Dedifferentiated amniotic fluid mesenchymal stem cell (primary cell): Measurements from ENCODE around the gene MNAT1.
A peak's percentile ranks its signal among the peaks of the same experiment; 100 is the strongest.
"Not testable (repeated sequence)": the region's sequence is repeated elsewhere in the genome, so short reads cannot be mapped to it uniquely, and the experiment has no call there.

Experiments
- DNase-seq: peaks from one replicate; pipeline ENCODE4 v3.0.0-alpha.2; 2016; ENCODE audit errors: extremely low spot score

Gene MNAT1

DNA sequence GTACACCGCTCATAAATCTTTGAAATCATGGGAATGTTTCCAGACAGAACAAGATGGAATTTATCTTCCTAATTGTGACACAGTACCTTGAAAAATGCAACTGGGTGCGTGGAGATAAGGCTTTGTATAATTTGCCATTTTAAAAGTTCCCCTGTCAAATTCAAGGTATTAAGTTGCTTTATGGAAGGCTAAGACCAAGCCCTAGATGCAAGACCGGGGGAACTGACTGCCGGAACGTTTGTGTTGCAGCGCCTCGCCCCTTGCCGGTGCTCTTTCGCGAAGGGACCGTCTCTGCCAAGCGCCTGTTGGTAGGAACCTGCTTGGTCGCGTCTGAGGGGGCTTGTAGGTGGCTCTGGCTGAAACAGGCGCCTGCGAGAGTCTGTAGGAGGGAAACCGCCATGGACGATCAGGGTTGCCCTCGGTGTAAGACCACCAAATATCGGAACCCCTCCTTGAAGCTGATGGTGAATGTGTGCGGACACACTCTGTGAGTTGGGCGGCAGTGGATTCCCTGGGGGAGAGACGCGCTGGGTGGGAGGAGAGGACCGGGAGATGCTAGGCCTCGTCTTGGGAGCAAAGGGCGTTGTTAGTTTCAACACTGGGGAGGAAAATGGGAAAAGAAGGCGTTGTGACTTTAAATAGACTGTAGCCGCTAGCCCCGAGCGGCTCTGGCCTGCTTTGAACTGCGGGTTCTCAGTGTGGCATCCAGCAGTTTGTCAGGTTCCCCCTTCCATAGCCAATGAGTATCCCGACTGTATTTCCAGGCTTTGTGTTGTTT is at the start of gene MNAT1:
Gene MNAT1, plus strand, starts transcription at position 297 of the 778 bp plus-strand sequence. Its CDS starts 102 bp downstream, at position 399.
- DNase-seq, result peak; percentile 85

DNA sequence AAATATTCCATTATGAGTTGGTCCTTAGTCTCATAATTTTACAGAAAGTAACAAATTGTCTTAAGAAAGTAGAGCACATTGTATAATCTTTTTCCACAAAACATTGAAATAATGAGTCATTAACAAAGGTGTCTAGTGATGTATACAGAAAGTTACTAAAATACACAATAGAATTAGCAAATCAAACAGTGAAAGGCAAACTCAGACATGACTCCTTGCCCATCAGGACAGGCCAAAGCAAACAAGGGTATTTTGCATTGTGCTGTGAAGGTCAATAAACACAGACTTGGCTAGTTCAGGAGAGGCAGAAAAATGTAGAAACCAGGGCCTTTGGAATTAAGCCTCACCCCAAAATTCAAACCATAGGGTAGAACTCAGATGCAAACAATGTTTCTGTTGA is 47.7 kb upstream of the MNAT1 start:
- DNase-seq, result no peak

DNA sequence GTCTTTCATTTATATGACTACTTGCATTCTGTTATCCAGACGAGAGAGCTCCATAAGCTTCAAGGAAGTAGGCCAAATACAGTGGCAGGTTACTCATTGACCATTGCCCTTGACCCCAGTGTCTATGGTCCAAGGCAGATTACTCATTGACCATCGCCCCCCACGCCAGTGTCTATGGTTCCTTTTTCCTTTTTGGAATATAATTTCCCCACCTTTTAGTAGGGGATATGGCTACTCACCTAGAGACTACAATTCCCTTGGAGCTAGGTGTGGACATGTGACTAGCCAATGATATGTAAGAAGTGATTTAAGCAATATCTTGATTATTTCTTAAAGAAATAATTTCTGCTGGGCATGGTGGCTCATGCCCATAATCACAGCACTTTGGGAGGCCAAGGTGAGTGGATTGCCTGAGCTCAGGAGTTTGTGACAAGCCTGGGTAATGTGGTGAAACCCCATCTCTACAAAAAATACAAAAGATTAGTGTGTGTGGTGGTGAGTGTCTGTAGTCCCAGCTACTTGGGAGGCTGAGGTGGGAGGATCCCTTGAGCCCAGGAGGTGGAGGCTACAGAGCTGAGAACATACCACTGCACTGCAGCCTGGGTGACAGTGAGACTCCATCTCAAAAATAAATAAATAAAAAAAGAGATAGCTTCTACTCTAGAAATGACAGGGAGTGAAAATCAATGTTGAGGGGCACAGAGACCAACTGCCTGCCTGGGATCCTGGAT is 43.0 kb upstream of the MNAT1 start:
- no peak for DNase-seq

- DNase-seq, result no peak
Observed at GRCh38 chr14:60695327-60695726, 39.2 kb upstream of the MNAT1 start.

DNA sequence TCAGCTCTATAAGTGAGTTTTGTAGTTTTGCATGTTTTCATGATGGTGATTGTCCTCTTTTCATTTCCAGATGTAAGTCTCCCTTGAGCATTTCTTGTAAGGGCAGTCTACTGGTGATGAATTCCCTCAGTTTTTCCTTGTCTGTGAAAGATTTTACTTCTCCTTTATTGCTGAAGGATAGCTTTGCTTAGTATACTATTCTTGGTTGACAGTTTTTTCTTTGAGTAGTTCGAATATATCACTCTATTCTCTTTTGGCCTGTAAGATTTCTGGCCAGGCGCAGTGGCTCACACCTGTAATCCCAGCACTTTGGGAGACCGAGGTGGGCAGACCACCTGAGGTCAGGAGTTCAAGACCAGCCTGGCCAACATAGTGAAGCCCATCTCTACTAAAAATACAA is 34.0 kb upstream of the MNAT1 start:
- no peak for DNase-seq

DNA sequence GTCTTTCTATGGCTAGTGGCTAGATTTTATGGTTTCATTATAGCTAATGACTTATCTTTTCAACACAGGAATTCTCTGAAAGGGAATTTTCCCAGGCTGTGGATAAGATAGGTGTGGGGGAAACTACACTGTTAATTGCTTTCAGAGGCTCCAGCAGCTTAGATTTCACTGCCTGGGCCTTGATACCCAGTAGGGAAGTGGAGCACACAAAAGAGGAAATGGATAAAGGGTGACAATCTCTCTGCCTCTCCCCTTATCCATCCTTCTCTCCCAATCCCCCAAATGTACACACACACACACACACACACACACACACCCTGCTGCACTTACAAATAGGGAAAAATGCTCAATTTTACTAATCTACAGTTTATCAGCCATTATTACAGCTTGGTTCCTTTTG is 29.5 kb upstream of the MNAT1 start:
- DNase-seq, result no peak

DNA sequence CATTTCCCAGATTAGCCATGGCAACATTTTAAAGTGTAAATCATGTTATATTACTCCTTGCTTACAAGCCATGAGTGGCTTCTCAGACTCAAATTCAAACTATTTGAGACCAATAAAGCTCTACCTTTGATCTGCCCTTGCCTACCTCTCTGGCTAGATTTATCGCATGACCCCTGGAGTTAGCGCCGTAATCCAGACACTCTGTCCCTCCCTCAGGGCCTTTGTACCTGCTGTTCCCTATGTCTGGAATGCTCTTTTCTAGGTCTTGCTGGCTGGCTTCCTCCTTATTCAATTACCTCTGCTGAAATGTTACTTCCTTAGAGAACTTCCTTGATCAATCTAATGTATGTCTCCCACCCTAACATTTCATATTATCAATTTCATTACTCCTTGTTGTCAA is 26.7 kb upstream of the MNAT1 start:
- DNase-seq, result no peak

- no peak for DNase-seq
Observed at GRCh38 chr14:60710494-60710893, 24.1 kb upstream of the MNAT1 start.

DNA sequence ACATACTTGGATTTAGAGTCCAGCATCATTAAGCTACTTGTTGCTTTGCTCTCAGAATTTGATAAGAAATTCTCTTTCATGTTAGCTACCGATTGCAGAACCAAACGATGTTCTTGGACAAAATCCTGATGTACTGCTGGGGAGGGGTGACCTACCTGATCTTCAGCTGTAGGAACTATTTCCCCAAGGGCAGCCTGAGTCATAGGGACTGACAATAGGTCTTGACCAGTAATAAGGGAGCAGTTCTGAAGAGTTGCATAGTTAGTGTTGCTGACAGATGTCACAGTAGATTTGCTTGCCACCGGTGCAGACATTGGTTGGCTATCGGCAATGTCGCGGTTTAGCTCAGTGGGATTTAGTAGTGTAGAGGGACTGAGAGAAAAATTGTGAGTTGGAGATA is 21.0 kb upstream of the MNAT1 start:
- DNase-seq, result no peak

DNA sequence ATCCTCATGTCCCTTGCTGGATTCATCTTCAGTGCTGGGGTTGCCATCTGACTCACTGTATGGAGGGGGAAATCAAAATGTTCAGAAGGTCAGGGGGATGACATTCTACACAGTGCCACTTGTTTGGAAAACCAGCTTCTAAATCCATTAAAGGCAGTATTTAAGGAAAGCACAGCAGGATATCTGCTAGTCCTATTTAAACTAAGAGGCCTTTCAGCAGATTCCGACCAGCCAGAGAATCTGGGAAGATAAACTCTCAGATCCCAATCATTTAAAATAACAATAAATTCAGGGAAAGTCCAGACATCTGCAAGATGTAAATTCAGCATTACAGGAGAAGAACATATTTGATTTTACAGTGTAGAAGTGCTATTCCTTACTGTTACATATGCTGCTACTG is 14.2 kb upstream of the MNAT1 start:
- DNase-seq, result no peak

GRCh38 chr14:60720962-60721325 is 13.6 kb upstream of the MNAT1 start:
- no peak for DNase-seq

GRCh38 chr14:60721326-60722106 is 13.0 kb upstream of the MNAT1 start:
- DNase-seq, result peak; percentile 34

DNA sequence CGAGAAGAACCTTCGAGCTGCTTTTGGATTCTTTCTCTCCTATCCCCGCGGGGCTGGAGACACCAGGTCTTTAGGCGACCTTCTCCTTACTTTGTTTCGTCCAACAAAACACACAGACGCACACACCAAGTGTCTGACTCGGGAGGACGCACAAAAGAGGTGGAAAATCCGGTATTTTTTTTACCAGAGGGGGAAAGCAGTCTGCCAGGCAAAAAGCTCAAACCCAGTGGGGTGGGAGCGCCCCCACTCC is 12.5 kb upstream of the MNAT1 start:
- no peak for DNase-seq

- DNase-seq, result peak; percentile 63
Observed at GRCh38 chr14:60722357-60723115, 12.0 kb upstream of the MNAT1 start.

DNA sequence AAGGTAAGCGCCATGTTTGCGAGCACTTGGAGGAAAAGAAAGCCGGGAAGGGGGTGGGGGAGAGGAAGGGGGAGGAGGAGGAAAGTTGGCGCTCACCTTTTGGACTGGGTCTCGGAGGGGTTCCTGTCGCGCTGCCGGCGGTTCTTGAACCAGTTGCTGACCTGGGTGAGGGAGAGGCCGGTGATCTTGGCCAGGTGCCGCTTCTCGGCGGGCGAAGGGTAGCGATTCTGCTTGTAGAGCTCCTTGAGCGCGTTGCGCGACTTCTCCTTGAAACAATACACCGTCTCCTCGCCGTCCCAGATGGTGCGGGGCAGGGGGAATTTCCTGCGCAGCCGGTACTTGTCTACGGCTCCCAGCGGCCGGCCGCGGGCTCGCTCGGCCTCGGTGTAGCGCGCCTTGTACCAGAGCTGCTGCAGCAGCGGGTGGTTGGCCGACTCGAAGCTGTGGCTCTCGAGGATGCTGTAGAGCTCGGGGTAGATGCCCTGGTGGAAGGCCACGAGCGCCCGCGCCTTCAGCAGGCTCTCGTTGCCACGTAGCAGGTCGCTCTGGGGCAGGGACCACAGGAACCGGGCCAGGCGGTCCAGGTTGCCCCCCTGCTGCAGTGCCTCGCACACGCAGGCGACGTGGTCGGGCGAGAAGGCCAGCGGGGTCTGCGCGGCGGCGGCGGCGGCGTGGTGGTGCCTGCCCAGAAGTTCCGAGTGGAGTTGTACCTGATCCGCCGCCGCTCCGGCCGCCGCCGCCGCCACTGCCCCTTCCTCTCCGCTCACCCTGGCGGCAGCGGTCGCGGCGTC is 11.2 kb upstream of the MNAT1 start:
- no peak for DNase-seq

DNA sequence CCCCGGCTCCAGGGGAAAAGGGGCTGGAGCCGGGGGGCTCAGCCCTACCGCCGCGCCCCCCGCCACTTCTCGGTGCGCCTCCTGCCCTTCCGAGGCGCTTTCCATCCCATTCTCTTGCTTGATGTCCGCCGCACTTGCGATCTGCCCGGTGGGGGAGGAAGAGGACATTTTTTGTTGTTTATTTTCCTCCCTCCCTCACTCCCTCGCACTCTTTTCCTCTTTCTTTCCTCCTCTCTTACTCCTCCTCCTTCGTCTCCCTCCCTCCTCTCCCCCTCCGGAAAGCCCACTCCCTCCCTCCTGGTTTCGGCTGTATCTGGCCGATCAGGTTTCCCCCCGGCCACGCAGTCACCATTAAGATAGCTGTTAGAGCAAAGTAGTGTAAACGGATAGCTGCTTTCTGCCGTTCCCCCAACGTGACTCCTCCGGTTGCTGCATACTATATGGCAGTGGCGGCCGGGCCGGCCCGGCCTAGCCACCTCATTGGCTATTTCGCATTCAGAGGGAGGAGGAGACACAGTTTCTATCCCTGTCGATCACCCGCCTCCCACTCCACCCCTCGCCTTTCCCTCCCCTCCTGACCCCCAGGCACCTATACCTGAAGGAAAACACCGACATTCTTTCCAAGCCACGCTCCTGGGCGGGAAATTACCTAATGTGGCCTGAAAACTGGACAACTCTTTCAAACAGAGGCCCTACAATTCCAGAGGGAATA is 10.5 kb upstream of the MNAT1 start, which contains the start of gene SIX4:
Gene SIX4, minus strand, starts transcription at position 445 of the 712 bp plus-strand sequence. Its CDS starts 277 bp downstream, at position 168.
- DNase-seq, result peak; percentile 92

- not testable (repeated sequence) for DNase-seq
Observed at GRCh38 chr14:60731291-60731690, 3.3 kb upstream of the MNAT1 start.

GRCh38 chr14:60732840-60733483 is 1.6 kb upstream of the MNAT1 start:
- no peak for DNase-seq

DNA sequence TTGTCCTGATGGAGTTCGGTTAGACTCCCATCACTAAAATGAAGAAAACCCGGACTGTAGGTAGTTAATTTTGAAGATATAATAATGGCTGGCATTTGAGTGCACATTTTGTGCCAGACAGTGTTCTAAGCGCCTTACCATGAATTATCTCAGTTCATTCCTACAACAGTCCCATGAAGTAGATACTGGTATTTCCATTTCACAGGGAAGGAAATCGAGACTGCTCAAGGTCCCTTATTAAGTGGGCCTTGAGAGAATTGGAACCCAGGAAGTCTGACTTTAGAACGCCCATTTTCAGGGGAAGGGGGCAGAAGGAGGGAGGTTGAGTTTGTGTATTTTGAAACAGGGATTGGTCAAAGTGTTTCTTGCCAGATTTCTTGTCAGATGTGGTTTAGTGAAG is 855 bp downstream of the MNAT1 start:
- DNase-seq, result no peak

GRCh38 chr14:60736494-60736893 is 1.9 kb downstream of the MNAT1 start:
- DNase-seq, result peak; percentile 89
